Posterior cingulate gyrus (tissue), 11 donors: Measurements from ENCODE around the gene NOTCH1.

Source experiments
- DNase-seq, 10 donors: peaks; one replicate each; pipeline versions ENCODE4 v3.0.0 to v3.0.0-alpha.2; 2020 to 2021; ENCODE audit warnings: mixed read lengths in 3 of 10
- intact Hi-C: fragments of 100-400 bp; cut with DNase I; formaldehyde crosslinking; loops from one replicate; pipeline ENCODE4 v1.15.1; 2023

Gene NOTCH1

GRCh38 chr9:136476369-136477150, 69.3 kb downstream of the NOTCH1 start:
- intact Hi-C loops, result no loop called here
- peak in 1 of 10 donors; percentile 68 for DNase-seq

- intact Hi-C loops, result no loop called here
- DNase-seq, result no peak
Measured at GRCh38 chr9:136474974-136475865, 70.6 kb downstream of the NOTCH1 start.

DNA sequence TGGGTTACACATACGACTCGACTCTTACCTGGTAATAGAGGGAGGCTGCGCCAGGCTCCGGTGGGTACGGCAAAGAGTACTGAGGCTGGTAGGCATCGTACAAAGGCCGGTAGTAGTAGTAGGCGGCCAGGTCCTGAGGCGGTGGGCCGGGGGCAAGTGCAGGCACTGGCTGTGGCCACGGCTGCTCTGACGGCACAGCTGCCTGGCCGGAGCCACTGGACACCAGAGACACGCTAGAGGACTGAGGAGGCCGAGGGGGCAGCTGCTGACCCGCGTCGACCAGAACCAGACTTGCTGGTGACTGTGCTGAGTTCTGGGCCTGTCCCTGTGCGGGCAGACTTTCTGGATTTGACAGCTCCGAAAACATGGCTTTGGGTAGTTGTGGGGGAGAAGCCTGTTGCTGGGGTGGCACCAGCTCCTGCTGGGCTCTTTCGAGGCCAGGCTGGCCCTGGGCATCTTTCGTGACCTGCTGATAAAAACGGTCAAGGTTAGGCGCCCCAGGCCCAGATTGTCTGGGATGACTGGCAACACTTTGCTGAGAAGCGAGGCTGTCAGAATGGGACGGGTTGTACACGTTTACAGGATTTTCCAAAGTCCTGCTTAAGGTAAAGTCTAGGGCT, 71.7 kb downstream of the NOTCH1 start:
- intact Hi-C loops, result no loop called here
- DNase-seq, result peak in 1 of 10 donors; percentile 61

- intact Hi-C loops, result no loop called here
Measured at GRCh38 chr9:136473354-136473721, 72.5 kb downstream of the NOTCH1 start.

DNA sequence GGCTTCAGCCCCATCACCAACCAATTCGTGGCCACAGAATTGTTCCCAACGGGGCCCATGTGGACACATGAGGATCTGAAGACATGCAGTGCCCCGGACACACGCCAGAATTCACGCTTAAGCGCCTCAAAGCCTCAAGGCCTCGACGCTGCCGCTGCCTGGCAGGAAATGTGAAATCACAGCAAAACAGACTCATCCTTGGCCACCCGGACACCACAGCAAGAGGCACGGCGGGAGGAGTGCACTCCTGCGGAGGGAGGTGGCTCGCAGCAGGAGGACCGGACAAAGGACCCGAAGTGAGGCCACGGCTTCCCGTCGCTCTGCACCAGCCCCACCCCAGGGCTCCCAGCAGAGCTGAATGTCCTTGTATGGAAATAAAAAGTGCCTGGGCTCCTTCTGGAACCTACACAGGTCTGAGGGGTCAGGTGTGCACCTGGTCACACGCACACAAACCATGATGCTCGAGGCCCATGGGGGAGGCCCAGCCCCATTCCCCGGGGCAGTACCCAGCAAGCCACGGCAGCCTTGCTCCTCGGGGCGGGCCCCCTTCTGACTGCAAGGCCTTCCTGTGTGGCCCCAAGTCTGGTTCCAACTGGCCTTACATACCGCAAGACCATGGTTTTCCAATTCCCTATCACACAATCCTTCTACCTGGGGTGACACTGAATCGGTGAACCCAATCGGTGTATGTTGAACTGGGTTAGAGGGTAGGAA, 73.1 kb downstream of the NOTCH1 start:
- intact Hi-C loops, result no loop called here
- peak in 2 of 10 donors; percentile 48 to 73 for DNase-seq

More at GRCh38 chr9:136473354-136473721, 72.5 kb downstream of the NOTCH1 start:
- DNase-seq, result peak in 1 of 10 donors; percentile 57

GRCh38 chr9:136471802-136472487, 73.9 kb downstream of the NOTCH1 start:
- DNase-seq, result peak in 1 of 10 donors; percentile 65
- intact Hi-C loops, result no loop called here

DNA sequence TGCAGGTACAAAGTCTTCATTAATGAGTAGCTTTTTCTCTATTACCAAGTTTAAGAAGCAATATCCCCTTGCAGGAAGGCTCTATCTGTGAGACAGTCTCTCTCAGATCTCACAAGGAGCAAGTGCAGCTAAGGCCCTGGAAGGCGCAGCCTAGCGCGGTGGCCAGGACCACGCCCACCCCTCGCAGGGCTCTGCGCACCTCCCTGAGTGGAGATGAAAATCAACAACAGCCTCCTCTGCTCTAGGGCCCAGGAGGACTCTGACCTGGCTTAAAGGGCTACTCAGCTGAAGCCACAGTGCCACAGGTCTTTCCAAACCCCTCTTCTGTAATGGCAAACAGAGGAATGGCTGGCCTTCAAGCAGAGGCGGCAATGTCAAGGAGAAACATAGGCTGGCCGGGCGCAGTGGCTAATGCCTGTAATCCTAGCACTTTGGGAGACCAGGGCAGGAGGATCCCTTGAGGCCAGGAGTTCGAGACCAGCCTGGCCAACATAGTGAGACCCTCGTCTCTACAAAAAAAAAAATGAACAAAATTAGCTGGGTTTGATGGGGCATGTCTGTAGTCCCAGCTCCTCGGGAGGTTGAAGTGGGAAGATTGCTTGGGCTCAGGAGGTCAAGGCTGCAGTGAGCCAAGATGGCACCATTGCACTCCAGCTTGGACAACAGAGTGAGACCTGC, 74.9 kb downstream of the NOTCH1 start:
- intact Hi-C loops, result no loop called here
- DNase-seq, result no peak

GRCh38 chr9:136470356-136470755, 75.5 kb downstream of the NOTCH1 start:
- no peak for DNase-seq
- intact Hi-C loops, result no loop called here

DNA sequence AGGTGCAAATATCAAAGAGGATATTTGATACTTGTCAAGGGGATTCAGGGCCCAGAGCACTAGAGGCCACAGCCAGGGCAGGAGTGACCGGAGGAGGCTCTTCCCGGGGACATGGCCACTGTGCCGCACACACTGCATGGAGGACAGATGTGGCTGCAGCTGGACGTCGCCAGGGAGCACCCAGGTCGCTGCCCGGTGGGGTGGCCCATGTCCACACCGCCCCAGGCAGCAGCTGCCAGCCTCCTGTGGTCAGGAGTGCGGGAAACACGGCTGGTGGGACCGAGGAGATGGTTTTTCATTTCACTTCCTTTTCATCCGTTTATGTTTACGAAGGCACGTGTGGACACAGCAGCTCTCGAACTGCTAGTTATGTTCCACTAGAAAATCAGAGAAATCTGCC, 78.1 kb downstream of the NOTCH1 start:
- intact Hi-C loops, result no loop called here
- DNase-seq, result no peak

DNA sequence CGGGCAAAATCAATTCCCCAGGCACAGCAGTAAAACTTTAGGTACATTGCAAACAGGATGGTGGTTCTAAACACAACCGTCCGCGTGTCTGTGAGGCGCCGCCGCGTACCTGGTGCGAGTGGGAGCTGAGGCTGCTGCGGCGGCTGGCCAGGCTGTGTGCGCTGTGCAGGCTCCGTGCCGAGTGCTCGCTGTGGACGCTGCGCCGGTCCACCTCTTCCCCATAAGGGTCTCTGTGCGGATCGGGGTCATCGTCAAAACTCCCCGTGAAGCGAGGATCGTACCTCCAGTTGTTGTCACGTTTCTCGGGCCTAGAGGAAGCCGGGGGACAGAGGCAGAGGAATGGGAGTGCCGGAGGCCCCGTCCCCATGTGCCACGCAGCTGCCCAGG, 79.7 kb downstream of the NOTCH1 start:
- intact Hi-C loops, result no loop called here
- peak in 1 of 10 donors; percentile 75 for DNase-seq

- intact Hi-C loops, result no loop called here
- no peak for DNase-seq
Measured at GRCh38 chr9:136465500-136466154, 80.2 kb downstream of the NOTCH1 start.

DNA sequence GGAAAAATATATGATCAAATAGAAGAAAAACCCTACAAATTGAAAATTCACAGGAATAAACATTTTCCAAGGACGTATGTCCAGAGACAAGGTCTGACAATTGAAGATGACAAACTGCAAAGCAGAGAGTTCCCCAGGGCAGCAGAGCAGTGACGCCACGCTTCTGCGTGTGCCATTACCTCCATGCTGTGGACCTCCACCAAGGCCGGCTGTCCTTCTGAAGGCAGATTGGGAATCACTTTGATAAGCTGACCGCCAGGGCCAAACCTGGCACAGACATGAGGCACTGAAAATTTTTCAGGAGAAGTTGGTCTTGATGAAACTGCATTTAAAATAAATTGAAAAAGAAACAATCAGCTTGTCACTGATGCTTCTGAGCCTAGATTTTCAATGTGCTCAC, 81.6 kb downstream of the NOTCH1 start:
- intact Hi-C loops, result no loop called here
- DNase-seq, result no peak

DNA sequence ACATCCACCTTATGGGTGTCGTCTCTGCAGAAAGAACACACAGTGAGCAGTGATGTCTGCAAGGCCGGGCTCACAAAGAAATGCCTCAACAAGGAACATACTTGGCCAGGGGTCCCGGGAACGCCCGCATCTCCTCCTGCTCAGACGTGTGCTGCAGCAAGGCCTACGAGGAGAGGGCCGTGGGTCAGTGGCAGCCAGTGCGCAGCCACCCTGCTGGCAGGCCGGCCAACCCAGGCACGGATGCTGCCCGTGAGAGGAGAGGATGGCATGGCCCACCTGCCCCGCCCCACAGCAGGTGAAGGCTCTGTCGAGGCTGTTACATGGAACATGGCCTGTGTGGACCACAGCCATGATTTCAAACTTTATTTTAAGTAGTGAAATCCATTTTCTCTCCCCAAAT, 82.3 kb downstream of the NOTCH1 start:
- intact Hi-C loops, result no loop called here

GRCh38 chr9:136462664-136463063, 83.2 kb downstream of the NOTCH1 start:
- intact Hi-C loops, result no loop called here
- peak in 1 of 10 donors; percentile 40 for DNase-seq

More for the DNA sequence above, 82.3 kb downstream of the NOTCH1 start:
- peak in 1 of 10 donors; percentile 72 for DNase-seq

GRCh38 chr9:136460772-136461325, 85.0 kb downstream of the NOTCH1 start:
- intact Hi-C loops, result no loop called here
- peak in 1 of 10 donors; percentile 62 for DNase-seq

GRCh38 chr9:136459425-136459824, 86.4 kb downstream of the NOTCH1 start:
- intact Hi-C loops, result no loop called here
- no peak for DNase-seq

GRCh38 chr9:136457326-136457725, 88.5 kb downstream of the NOTCH1 start:
- DNase-seq, result peak in 1 of 10 donors; percentile 54
- intact Hi-C loops, result no loop called here

DNA sequence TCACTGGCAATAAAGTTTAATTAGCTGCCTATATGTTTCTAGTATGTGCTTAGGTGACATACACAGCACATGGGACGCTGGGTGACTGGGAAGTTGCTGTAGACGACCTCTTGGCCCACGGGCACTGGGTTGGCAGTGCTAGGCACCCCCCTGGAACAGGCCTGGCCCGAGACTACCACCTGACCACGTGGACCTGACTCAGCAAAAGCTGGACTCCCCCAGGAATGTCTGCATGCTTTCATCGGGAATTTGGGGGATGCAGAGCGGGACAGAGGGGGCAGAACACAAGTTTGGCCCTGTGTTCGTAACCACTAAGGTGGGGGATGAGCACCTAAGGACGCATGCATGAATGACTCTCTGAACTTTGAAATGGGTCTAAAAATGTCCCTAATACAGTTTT, 89.6 kb downstream of the NOTCH1 start:
- intact Hi-C loops, result no loop called here
- DNase-seq, result peak in 1 of 10 donors; percentile 49
